NCI-H187 (cell line): ENCODE data around the gene UNK.

Experiments used
- DNase-seq, 2 experiments: peaks; one replicate each; lab custom pipeline; 2025; lab: John Stamatoyannopoulos, UW

UNK gene, protein sequence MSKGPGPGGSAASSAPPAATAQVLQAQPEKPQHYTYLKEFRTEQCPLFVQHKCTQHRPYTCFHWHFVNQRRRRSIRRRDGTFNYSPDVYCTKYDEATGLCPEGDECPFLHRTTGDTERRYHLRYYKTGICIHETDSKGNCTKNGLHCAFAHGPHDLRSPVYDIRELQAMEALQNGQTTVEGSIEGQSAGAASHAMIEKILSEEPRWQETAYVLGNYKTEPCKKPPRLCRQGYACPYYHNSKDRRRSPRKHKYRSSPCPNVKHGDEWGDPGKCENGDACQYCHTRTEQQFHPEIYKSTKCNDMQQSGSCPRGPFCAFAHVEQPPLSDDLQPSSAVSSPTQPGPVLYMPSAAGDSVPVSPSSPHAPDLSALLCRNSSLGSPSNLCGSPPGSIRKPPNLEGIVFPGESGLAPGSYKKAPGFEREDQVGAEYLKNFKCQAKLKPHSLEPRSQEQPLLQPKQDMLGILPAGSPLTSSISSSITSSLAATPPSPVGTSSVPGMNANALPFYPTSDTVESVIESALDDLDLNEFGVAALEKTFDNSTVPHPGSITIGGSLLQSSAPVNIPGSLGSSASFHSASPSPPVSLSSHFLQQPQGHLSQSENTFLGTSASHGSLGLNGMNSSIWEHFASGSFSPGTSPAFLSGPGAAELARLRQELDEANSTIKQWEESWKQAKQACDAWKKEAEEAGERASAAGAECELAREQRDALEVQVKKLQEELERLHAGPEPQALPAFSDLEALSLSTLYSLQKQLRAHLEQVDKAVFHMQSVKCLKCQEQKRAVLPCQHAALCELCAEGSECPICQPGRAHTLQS

GRCh38 chr17:75784473-75785015 lies at the start of gene UNK:
Gene UNK, plus strand, starts transcription at chr17:75784806. Its CDS starts 75 bp downstream, at chr17:75784881.
- peak; percentile 88 to 95 for DNase-seq

DNA sequence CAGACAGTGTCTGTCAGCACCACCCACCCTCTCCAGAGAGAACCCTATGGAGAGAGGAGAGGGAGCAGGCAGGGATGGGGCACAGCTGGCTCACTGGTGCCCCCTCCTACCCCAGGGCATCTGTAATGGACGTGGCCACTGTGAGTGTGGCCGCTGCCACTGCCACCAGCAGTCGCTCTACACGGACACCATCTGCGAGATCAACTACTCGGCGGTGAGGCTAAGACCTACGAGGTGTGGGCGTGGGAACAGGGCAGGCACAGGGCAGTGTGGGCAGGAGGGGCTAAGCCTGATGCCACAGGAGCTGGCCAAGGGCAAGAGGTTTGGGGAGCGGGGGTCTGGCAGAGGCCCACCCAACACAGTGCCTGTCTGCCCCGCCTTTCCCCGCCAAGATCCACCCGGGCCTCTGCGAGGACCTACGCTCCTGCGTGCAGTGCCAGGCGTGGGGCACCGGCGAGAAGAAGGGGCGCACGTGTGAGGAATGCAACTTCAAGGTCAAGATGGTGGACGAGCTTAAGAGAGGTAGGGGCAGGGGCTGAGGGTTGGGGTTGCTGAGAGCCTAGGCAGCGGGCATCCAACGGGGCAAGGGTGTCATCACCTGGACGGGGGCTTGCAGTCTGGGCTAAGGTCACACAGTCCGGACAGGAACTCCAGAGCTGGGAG lies 48.3 kb upstream of the UNK start:
- no peak for DNase-seq

DNA sequence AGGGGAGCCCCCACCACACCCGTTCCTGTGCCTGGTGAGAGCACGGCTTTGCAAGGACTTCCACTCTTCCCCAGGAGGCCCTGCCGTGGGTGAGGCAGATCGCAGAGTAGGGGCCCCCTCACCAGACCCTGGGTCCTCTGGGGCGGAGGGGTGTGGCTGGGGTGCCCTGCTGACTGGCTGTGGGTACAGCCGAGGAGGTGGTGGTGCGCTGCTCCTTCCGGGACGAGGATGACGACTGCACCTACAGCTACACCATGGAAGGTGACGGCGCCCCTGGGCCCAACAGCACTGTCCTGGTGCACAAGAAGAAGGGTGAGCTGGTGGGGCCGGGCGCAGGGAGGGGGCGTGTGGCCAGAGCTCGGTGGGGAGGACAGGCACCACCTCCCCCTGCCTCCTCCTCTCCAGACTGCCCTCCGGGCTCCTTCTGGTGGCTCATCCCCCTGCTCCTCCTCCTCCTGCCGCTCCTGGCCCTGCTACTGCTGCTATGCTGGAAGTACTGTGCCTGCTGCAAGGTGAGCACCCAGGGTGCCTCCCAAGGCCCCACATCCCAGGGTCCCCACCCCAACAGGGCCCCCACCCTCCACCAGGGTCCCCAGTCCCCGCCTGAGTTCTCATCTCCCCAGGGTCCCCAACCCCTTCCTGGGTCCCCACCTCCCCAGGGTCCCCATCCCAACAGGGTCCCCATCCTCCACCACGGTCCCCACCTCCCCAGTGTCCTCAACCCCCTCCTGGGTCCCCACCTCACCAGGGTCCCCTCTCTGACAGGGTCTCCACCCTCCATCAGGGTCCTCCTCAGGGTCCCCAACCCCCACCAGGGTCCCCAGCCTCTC lies 47.3 kb upstream of the UNK start:
- no peak for DNase-seq

- no peak for DNase-seq
Observed at GRCh38 chr17:75738218-75738802, 46.3 kb upstream of the UNK start.

DNA sequence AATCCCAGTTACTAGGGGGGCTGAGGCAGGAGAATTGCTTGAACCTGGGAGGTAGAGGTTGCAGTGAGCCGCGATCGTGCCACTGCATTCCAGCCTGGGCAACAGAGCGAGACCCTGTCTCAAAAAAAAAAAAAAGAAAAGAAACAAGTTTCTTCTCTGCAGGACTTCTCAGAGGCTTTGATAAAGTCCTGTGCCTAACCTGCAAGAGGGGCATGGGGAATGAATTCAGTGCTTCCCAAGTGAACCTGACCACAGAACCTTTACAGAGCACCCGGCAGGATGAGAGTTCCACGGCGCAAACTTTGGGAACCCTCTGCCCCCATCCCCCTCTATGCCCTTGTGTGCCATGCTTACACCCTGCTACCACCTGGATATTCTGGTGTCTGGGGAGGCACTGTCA lies 45.4 kb upstream of the UNK start:
- DNase-seq, result no peak

- no peak for DNase-seq
Observed at GRCh38 chr17:75739801-75740200, 44.8 kb upstream of the UNK start.

DNA sequence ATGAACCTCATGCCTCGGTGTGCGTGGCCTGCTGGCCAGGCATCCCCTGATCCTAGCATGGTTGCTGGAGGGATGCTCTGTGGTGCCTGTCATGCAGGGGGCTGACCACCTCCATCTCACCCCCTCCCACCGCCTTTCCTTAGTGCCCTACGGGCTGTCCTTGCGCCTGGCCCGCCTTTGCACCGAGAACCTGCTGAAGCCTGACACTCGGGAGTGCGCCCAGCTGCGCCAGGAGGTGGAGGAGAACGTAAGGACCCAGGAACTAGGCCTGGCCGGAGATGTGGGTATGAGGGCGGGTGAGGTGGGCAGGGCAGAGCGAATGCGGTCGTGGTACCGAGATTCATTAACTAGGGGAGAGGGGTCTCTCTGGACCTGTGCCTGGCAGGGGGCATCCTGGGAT lies 44.4 kb upstream of the UNK start:
- DNase-seq, result no peak

GRCh38 chr17:75740631-75741077 lies 44.0 kb upstream of the UNK start:
- DNase-seq, result no peak

DNA sequence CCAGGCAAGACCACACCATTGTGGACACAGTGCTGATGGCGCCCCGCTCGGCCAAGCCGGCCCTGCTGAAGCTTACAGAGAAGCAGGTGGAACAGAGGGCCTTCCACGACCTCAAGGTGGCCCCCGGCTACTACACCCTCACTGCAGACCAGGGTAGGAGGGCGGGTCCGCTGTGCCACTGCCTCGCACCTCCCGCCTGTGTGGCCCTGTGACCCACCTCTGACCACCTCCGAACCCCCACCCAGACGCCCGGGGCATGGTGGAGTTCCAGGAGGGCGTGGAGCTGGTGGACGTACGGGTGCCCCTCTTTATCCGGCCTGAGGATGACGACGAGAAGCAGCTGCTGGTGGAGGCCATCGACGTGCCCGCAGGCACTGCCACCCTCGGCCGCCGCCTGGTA lies 42.3 kb upstream of the UNK start:
- DNase-seq, result no peak

- DNase-seq, result no peak
Observed at GRCh38 chr17:75743625-75744206, 40.9 kb upstream of the UNK start.

- DNase-seq, result no peak
Observed at GRCh38 chr17:75748706-75749105, 35.9 kb upstream of the UNK start.

GRCh38 chr17:75749545-75750389 lies 34.8 kb upstream of the UNK start:
- peak; percentile 39 to 43 for DNase-seq

DNA sequence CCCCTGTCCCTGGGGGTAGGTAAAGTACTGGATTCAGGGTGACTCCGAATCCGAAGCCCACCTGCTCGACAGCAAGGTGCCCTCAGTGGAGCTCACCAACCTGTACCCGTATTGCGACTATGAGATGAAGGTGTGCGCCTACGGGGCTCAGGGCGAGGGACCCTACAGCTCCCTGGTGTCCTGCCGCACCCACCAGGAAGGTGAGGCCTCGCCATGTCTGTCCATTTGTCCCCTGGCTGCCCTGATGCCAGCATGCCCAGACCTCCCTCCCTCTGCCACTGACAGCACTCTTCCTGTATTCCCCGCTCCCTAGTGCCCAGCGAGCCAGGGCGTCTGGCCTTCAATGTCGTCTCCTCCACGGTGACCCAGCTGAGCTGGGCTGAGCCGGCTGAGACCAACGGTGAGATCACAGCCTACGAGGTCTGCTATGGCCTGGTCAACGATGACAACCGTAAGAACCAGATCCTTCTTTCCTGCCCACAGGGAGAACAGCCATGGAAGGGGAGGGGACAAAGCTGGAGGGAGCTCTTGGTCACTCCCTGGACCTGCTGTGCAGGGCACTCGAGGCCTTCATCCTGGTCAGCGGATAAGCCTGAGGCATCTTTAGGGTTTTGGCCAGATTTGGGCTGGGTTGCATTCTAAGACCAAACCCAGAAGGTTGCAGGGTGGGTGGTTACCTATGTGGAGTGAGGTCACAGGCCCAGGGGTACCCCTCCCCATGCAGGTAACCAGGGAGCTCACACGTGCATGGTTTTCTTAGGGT lies 33.8 kb upstream of the UNK start:
- DNase-seq, result no peak

- DNase-seq, result no peak
Observed at GRCh38 chr17:75751676-75752404, 32.8 kb upstream of the UNK start.

GRCh38 chr17:75752405-75752709 lies 32.2 kb upstream of the UNK start:
- no peak for DNase-seq

GRCh38 chr17:75752802-75753513 lies 31.6 kb upstream of the UNK start:
- DNase-seq, result no peak

DNA sequence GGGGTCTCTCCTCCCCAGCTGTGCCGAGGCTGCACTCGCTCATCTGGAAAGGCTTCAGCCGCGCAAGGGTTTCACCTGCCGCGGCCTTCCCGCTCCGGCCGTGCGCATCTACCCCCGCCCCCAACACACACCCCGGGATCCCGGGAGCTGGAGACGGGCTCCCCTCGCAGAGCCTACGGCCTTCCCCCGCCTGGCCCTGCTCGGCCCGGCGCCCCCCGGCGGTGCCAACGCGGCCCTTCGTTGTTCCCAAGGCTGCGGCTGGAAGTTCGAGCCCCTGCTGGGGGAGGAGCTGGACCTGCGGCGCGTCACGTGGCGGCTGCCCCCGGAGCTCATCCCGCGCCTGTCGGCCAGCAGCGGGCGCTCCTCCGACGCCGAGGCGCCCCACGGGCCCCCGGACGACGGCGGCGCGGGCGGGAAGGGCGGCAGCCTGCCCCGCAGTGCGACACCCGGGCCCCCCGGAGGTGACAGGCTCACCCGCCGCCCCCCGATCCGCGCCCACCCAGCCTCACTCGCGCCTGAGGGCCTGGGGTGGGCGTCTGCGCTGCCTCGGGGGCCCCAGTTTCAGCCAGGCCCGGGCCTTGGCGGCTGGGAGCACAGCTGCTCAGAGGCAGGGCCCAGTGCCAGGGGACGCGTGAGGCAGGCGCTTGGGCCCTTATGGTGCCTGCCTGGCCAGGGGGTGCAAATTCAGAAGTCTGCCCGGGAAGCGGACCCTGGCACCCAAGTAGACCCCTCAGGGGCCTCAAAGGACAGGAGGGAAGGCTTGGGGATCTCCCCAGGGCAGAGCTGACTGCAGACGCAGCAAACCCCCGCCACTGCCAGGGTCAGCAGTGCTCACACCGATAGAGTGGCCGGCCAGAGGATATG lies 30.9 kb upstream of the UNK start:
- no peak for DNase-seq
